ENCODE results near the gene TBC1D14. TPM values are rescaled to one million over a fixed set of nuclear protein-coding genes. Genes with fewer than 3 reads are reported as not detected.
"Not testable (repeated sequence)": the region's sequence is repeated elsewhere in the genome, so short reads cannot be mapped to it uniquely, and the experiment has no call there.

TBC1D14 gene
- total RNA-seq, 2 experiments from 2014 or later: 38.4 to 44.1 TPM

GRCh38 chr4:6890358-6890757 lies 19.3 kb upstream of the TBC1D14 start:
- Histone ChIP-seq H4K20me1 (ENCODE audit: insufficient read depth, low read length) (no peaks in the 10 kb centered on the region), H3K79me2 (ENCODE audit: insufficient read depth, low read depth, low read length) (no peaks in the 10 kb centered on the region), H3K9me3 (ENCODE audit: low read length) (peaks cover 10% of the 10 kb centered on the region), H3K36me3 (ENCODE audit: insufficient read depth, low read length) (no peaks in the 10 kb centered on the region), H3K9me2 (ENCODE audit: insufficient read depth, low read length) (no peaks in the 10 kb centered on the region), H3K27ac (ENCODE audit: low read depth, low read length, poor library complexity, severe bottlenecking) (no peak overlapping the region), H2AFZ (ENCODE audit: low read length) (no peak overlapping the region), H3K4me1 (ENCODE audit: insufficient read depth, low read length, poor library complexity, severe bottlenecking) (no peaks in the 10 kb centered on the region), H3K4me2 (ENCODE audit: low read length) (no peak overlapping the region), H3K4me3 (ENCODE audit: low read depth, low read length, poor library complexity, severe bottlenecking) (no peak overlapping the region)
- DNase-seq (ENCODE audit: low spot score): no peak
- ChIA-PET CTCF (ENCODE audit: unreplicated experiment) (no interaction called here), POLR2A (no interaction called here)
- intact Hi-C loops (cut with micrococcal nuclease; ENCODE audit: unreplicated experiment): no loop called here
- TF ChIP-seq CTCF (conservative IDR thresholded peaks at IDR 0.05; ENCODE audit: low read length): no peak
- TF ChIP-seq EZH2phosphoT487 (IDR thresholded peaks at IDR 0.05; ENCODE audit: borderline replicate concordance, low read depth, low read length): no peak
- BruUV-seq (replicated peaks): no TSS peak

GRCh38 chr4:6890971-6891370 lies 18.7 kb upstream of the TBC1D14 start:
- peaks cover 10% of the 10 kb centered on the region for H3K9me3 ChIP-seq (ENCODE audit: low read length)
- H3K4me2 ChIP-seq (ENCODE audit: low read length); DNase-seq (ENCODE audit: low spot score); H3K4me3 ChIP-seq (ENCODE audit: low read depth, low read length, poor library complexity, severe bottlenecking); intact Hi-C loops (cut with micrococcal nuclease; ENCODE audit: unreplicated experiment); H3K27ac ChIP-seq (ENCODE audit: low read depth, low read length, poor library complexity, severe bottlenecking); H3K79me2 ChIP-seq (ENCODE audit: insufficient read depth, low read depth, low read length); H3K4me1 ChIP-seq (ENCODE audit: insufficient read depth, low read length, poor library complexity, severe bottlenecking); H2AFZ ChIP-seq (ENCODE audit: low read length); H3K36me3 ChIP-seq (ENCODE audit: insufficient read depth, low read length); BruUV-seq (replicated peaks); H4K20me1 ChIP-seq (ENCODE audit: insufficient read depth, low read length); CTCF ChIA-PET (ENCODE audit: unreplicated experiment); H3K9me2 ChIP-seq (ENCODE audit: insufficient read depth, low read length): not testable (repeated sequence)
- POLR2A ChIA-PET: interaction anchor here (0.6 kb wide), 1 partner anchor 32 kb away, joined by 4 read pairs; no protein-coding TSS in a partner anchor

GRCh38 chr4:6891436-6892170 lies 18.0 kb upstream of the TBC1D14 start:
- POLR2A ChIA-PET: interaction anchor here (0.6 kb wide), 1 partner anchor 33 kb away, joined by 4 read pairs; no protein-coding TSS in a partner anchor

More at GRCh38 chr4:6891436-6892170, 18.0 kb upstream of the TBC1D14 start:
- intact Hi-C loops (cut with micrococcal nuclease; ENCODE audit: unreplicated experiment): no loop called here
- no peak for DNase-seq (ENCODE audit: low spot score)
- no peaks in the 10 kb centered on the region for H3K36me3 ChIP-seq (ENCODE audit: insufficient read depth, low read length)
- CTCF ChIA-PET (ENCODE audit: unreplicated experiment): no interaction called here
- TF ChIP-seq CTCF (conservative IDR thresholded peaks at IDR 0.05; ENCODE audit: low read length): no peak
- TF ChIP-seq EZH2phosphoT487 (IDR thresholded peaks at IDR 0.05; ENCODE audit: borderline replicate concordance, low read depth, low read length): no peak
- H3K27ac ChIP-seq (ENCODE audit: low read depth, low read length, poor library complexity, severe bottlenecking): no peak overlapping the region
- no peak overlapping the region for H3K4me3 ChIP-seq (ENCODE audit: low read depth, low read length, poor library complexity, severe bottlenecking)
- no TSS peak for BruUV-seq (replicated peaks)
- H2AFZ ChIP-seq (ENCODE audit: low read length): no peak overlapping the region
- no peaks in the 10 kb centered on the region for H3K4me1 ChIP-seq (ENCODE audit: insufficient read depth, low read length, poor library complexity, severe bottlenecking)
- H3K4me2 ChIP-seq (ENCODE audit: low read length): no peak overlapping the region
- H3K79me2 ChIP-seq (ENCODE audit: insufficient read depth, low read depth, low read length): no peaks in the 10 kb centered on the region
- no peaks in the 10 kb centered on the region for H3K9me2 ChIP-seq (ENCODE audit: insufficient read depth, low read length)
- H4K20me1 ChIP-seq (ENCODE audit: insufficient read depth, low read length): no peaks in the 10 kb centered on the region
- peaks cover 10% of the 10 kb centered on the region for H3K9me3 ChIP-seq (ENCODE audit: low read length)
